GM12878 (cell line): Measurements from ENCODE around the gene COA1. TPM values are rescaled to one million over a fixed set of nuclear protein-coding genes. Genes with fewer than 3 reads are reported as not detected.

Source experiments
- ATAC-seq: fragments of 200-7000 bp; cut with Tn5 transposase; 3 replicates; pipeline ENCODE4 v1.9.1; 2020; ENCODE audit warnings: mild to moderate bottlenecking, moderate library complexity
- BruUV-seq: library from RNA; stranded (reverse); fragments of 400-500 nt; replicated peaks from 2 replicates; lab custom pipeline; 2021; lab: Mats Ljungman, UMichigan
- CTCF ChIA-PET: fragments of 300-600 bp; sonication (Branson Sonifier 250); formaldehyde crosslinking; extraction: SDS; loops from one replicate; lab custom pipeline; 2021; ENCODE audit warnings: inconsistent platforms; lab: Yijun Ruan, JAX
- POLR2A ChIA-PET: fragments of 350-600 bp; formaldehyde crosslinking; extraction: SDS; loops from one replicate; lab custom pipeline; 2021; ENCODE audit warnings: inconsistent platforms; lab: Charles Lee
- RAD21 ChIA-PET: fragments of 300-600 bp; sonication (Branson Sonifier 250); formaldehyde crosslinking; loops from one replicate; lab custom pipeline; 2023; ENCODE audit warnings: antibody characterized with exemption; ENCODE audit not compliant: unreplicated experiment; lab: Charles Lee
- SMC1A ChIA-PET: fragments of 300-600 bp; sonication (Branson Sonifier 250); formaldehyde crosslinking; loops from one replicate; lab custom pipeline; 2023; ENCODE audit not compliant: unreplicated experiment, uncharacterized antibody; lab: Charles Lee
- DNase-seq: peaks from one replicate; pipeline ENCODE4 v3.0.0-alpha.2; 2011; ENCODE audit warnings: low read depth, low spot score
- FAIRE-seq: peaks from 3 replicates; lab custom pipeline; 2011; peaks lifted over from hg19 to GRCh38; lab: Jason Lieb, UNC
- H2AFZ ChIP-seq: 2 replicates; pipeline ENCODE4 v1.6.0; 2011; ENCODE audit warnings: low read depth, low read length, control low read depth; ENCODE audit not compliant: control insufficient read depth
- H3K27ac ChIP-seq: 2 replicates; pipeline ENCODE4 v1.5.1; 2011; ENCODE audit warnings: control low read depth; ENCODE audit not compliant: control insufficient read depth, insufficient read depth
- H3K27me3 ChIP-seq, 2 experiments: replicated peaks in 1 of 2; 2 replicates each; pipeline versions ENCODE4 v1.6.0 to v1.6.1; 2011; ENCODE audit warnings: low read length in 1 of 2; ENCODE audit not compliant: control insufficient read depth in 2 of 2, insufficient read depth in 2 of 2
- H3K36me3 ChIP-seq, 2 experiments: 2 replicates each; pipeline ENCODE4 v1.5.1; 2011; ENCODE audit warnings: low read length in 1 of 2; ENCODE audit not compliant: control insufficient read depth in 2 of 2, insufficient read depth in 2 of 2
- H3K4me1 ChIP-seq: 2 replicates; pipeline ENCODE4 v1.6.1; 2011; ENCODE audit warnings: mild to moderate bottlenecking, low read length, moderate library complexity, mixed read lengths; ENCODE audit not compliant: control insufficient read depth, insufficient read depth
- H3K4me2 ChIP-seq: 2 replicates; pipeline ENCODE4 v1.6.0; 2011; ENCODE audit warnings: control low read depth; ENCODE audit not compliant: control insufficient read depth, insufficient read depth
- H3K4me3 ChIP-seq: fragments of 200-600 bp; sonication (generic); 2 replicates; pipeline ENCODE4 v1.5.1; 2016
- H3K79me2 ChIP-seq: 2 replicates; pipeline ENCODE4 v1.6.0; 2011; ENCODE audit warnings: low read length; ENCODE audit not compliant: control insufficient read depth, insufficient read depth
- H3K9ac ChIP-seq: 2 replicates; pipeline ENCODE4 v1.8.0; 2011; ENCODE audit warnings: low read length, control low read depth, mixed read lengths; ENCODE audit not compliant: control insufficient read depth, insufficient read depth
- H3K9me3 ChIP-seq: replicated peaks from 3 replicates; pipeline ENCODE4 v1.5.1; 2011; ENCODE audit warnings: mild to moderate bottlenecking, low read length; ENCODE audit not compliant: control insufficient read depth, insufficient read depth
- H4K20me1 ChIP-seq: 2 replicates; pipeline ENCODE4 v1.6.0; 2011; ENCODE audit not compliant: control insufficient read depth, insufficient read depth
- BACH1 ChIP-seq: fragments of 450-650 bp; IDR thresholded peaks from 2 replicates; pipeline ENCODE4 v1.6.1; 2017; ENCODE audit warnings: mild to moderate bottlenecking, borderline replicate concordance
- CBX3 ChIP-seq: fragments of 200-600 bp; sonication (generic); IDR thresholded peaks from 2 replicates; pipeline ENCODE4 v1.6.1; 2016; ENCODE audit warnings: low read depth, borderline replicate concordance
- CTCF ChIP-seq, 3 experiments: IDR thresholded peaks in 2 of 3; conservative IDR thresholded peaks in 1 of 3; 2 replicates each; pipeline ENCODE4 v1.5.1; 2011; ENCODE audit warnings: low read depth in 3 of 3, low read length in 3 of 3, mild to moderate bottlenecking in 3 of 3, control low read depth in 2 of 3, moderate library complexity in 2 of 3, inconsistent platforms in 1 of 3, mixed read lengths in 1 of 3; ENCODE audit not compliant: control insufficient read depth in 2 of 3, insufficient read depth in 1 of 3; ENCODE audit errors: extremely low read depth in 1 of 3
- IRF3 ChIP-seq: fragments of 450-650 bp; IDR thresholded peaks from 2 replicates; pipeline ENCODE4 v1.6.1; 2014; ENCODE audit warnings: mild to moderate bottlenecking
- LARP7 ChIP-seq: fragments of 450-650 bp; IDR thresholded peaks from 2 replicates; pipeline ENCODE4 v1.6.1; 2017; ENCODE audit warnings: mild to moderate bottlenecking
- MAX ChIP-seq: IDR thresholded peaks from 2 replicates; pipeline ENCODE4 v1.6.1; 2012; ENCODE audit warnings: low read depth, low read length, improper control_type of control experiment
- MYB ChIP-seq: fragments of 150-350 bp; IDR thresholded peaks from 2 replicates; pipeline ENCODE4 v1.6.1; 2014; ENCODE audit warnings: mild to moderate bottlenecking, low read depth, low read length, borderline replicate concordance
- NKRF ChIP-seq: fragments of 450-650 bp; conservative IDR thresholded peaks from 2 replicates; pipeline ENCODE4 v1.6.1; 2017; ENCODE audit warnings: mild to moderate bottlenecking, moderate library complexity
- PAX5 ChIP-seq: IDR thresholded peaks from 2 replicates; pipeline ENCODE4 v1.6.1; 2011; ENCODE audit warnings: low read depth, low read length, borderline replicate concordance
- POLR2AphosphoS2 ChIP-seq: IDR thresholded peaks from 2 replicates; pipeline ENCODE4 v1.6.1; 2011; ENCODE audit warnings: low read depth, mild to moderate bottlenecking, low read length, improper control_type of control experiment, moderate library complexity
- POLR2AphosphoS5 ChIP-seq: IDR thresholded peaks from 2 replicates; pipeline ENCODE4 v1.6.1; 2011; ENCODE audit warnings: mild to moderate bottlenecking, low read length, inconsistent platforms
- POU2F2 ChIP-seq: IDR thresholded peaks from 3 replicates; pipeline ENCODE4 v1.6.1; 2011; ENCODE audit warnings: low read depth, mild to moderate bottlenecking, low read length, borderline replicate concordance
- RUNX3 ChIP-seq: IDR thresholded peaks from 2 replicates; pipeline ENCODE4 v1.6.1; 2012; ENCODE audit warnings: low read length, inconsistent platforms
- TAF1 ChIP-seq: IDR thresholded peaks from 2 replicates; pipeline ENCODE4 v1.6.1; 2011; ENCODE audit warnings: mild to moderate bottlenecking, low read depth, low read length, borderline replicate concordance
- YBX1 ChIP-seq: fragments of 450-650 bp; IDR thresholded peaks from 2 replicates; pipeline ENCODE4 v1.6.1; 2016; ENCODE audit warnings: antibody characterized with exemption
- ZNF384 ChIP-seq: IDR thresholded peaks from 2 replicates; pipeline ENCODE4 v1.6.1; 2012; ENCODE audit warnings: low read depth, mild to moderate bottlenecking, low read length, improper control_type of control experiment, borderline replicate concordance
- ZNF622 ChIP-seq: fragments of 450-650 bp; IDR thresholded peaks from 2 replicates; pipeline ENCODE4 v1.6.1; 2017; ENCODE audit warnings: mild to moderate bottlenecking, inconsistent platforms
- WGBS: methylation state at CpG from one replicate; pipeline ENCODE4 v1.1.6; 2016; ENCODE audit warnings: low lambda C conversion rate; ENCODE audit not compliant: insufficient replicate concordance, insufficient coverage; ENCODE audit errors: missing lambda C conversion rate; 5-methylcytosine and 5-hydroxymethylcytosine counted together
- in situ Hi-C: fragments of 300-500 bp; cut with MboI; formaldehyde crosslinking; loops from 9 replicates; pipeline ENCODE4 v1.14.3; 2018; ENCODE audit warnings: mixed read lengths
- intact Hi-C: fragments of 100-400 bp; cut with micrococcal nuclease; formaldehyde crosslinking; loops from one replicate; pipeline ENCODE4 v1.14.2; 2022; ENCODE audit not compliant: unreplicated experiment
- polyA plus RNA-seq, 11 experiments: library from polyadenylated mRNA; depleted of rRNA in 4 of 11; unstranded in 6 of 11; stranded (reverse) in 5 of 11; fragments of >200 nt; fragmentation: Nextera tagmentation in 4 of 11; fragmentation: Illumina TruSeq in 1 of 11; extraction: Ambion mirVana in 4 of 11; extraction: Trizol in 1 of 11; gene quantifications; 1 replicate in 1 of 11; 2 replicates in 10 of 11; pipeline versions ENCODE4 v1.2.1 to v1.2.3, GENCODE V29; 2011 to 2016; ENCODE audit warnings: inconsistent platforms in 2 of 11, missing spikeins in 2 of 11, low read depth in 1 of 11
- total RNA-seq, 4 experiments: library from RNA; depleted of rRNA in 3 of 4; stranded (reverse); fragments of >200 nt in 3 of 4; fragmentation: Illumina TruSeq in 1 of 4; extraction: Trizol in 1 of 4; gene quantifications; 2 replicates each; pipeline versions ENCODE4 v1.2.1 to v1.2.3, GENCODE V29; 2013 to 2021

The COA1 gene
- total and polyA plus RNA-seq, 10 of the 15 experiments (the other 5 are each of a cell fraction or from before 2014, with no cell fraction given): 83.1 to 258 (median 111) TPM

GRCh38 chr7:43679210-43680068 is 49.9 kb downstream of the COA1 start:
- DNase-seq (peak; percentile 48), ATAC-seq (peak; percentile 71), FAIRE-seq (peak; percentile 23)
- Histone ChIP-seq H2AFZ (no peak overlapping the region), H3K9me3 (peaks cover 12% of the 10 kb centered on the region), H3K79me2 (peaks cover 74% of the 10 kb centered on the region), H3K27ac (peak overlapping the region; percentile 80), H3K4me1 (peaks cover 11% of the 10 kb centered on the region), H4K20me1 (no peaks in the 10 kb centered on the region), H3K9ac (peak overlapping the region; percentile 30), H3K4me2 (peak overlapping the region; percentile 41; the same call in 1 of the 2 replicates), H3K4me3 (no peak overlapping the region), H3K36me3 (no peaks in the 10 kb centered on the region; a peak in 1 of 4 replicates), H3K27me3 (no peaks in the 10 kb centered on the region)
- ChIA-PET SMC1A (interaction anchor here (0.6 to 2.1 kb wide), 11 partner anchors 14 to 130 kb away, joined by 3 to 6 read pairs (median 3); no protein-coding TSS in a partner anchor), CTCF (interaction anchor here (1.1 to 2.7 kb wide), 4 partner anchors 14 to 97 kb away, joined by 3 to 12 read pairs (median 5); partner anchors contain the start of gene STK17A), RAD21 (interaction anchor here (0.6 to 2.2 kb wide), 13 partner anchors 13 to 208 kb away, joined by 3 to 13 read pairs (median 4); partner anchors contain the start of gene STK17A), POLR2A (interaction anchor here (0.6 to 1.5 kb wide), 4 partner anchors 9 to 97 kb away, joined by 3 to 15 read pairs (median 3); partner anchors contain the start of gene STK17A)
- no TSS peak for BruUV-seq
- in situ Hi-C loops: no loop called here
- WGBS: 60% methylated on average over 2 of the region's 4 CpGs
- intact Hi-C loops: loop anchor here (2.0 kb wide), 1 partner anchor 31 kb away; no protein-coding TSS in a partner anchor
- TF ChIP-seq POU2F2: no peak
- no peak for TF ChIP-seq MAX
- no peak for TF ChIP-seq PAX5
- no peak for TF ChIP-seq LARP7
- TF ChIP-seq NKRF: no peak
- no peak for TF ChIP-seq POLR2AphosphoS2
- peak; percentile 79 for TF ChIP-seq RUNX3
- no peak for TF ChIP-seq BACH1
- no peak for TF ChIP-seq CTCF (IDR thresholded peaks at IDR 0.05 in 2 of 3, conservative IDR thresholded peaks at IDR 0.05 in 1 of 3; ENCODE audit: control insufficient read depth in 2 of 3, extremely low read depth in 1 of 3, insufficient read depth in 1 of 3, low read depth in 3 of 3, low read length in 3 of 3)
- TF ChIP-seq ZNF622: no peak
- no peak for TF ChIP-seq IRF3
- TF ChIP-seq MYB: no peak
- TF ChIP-seq ZNF384: 0 out of 2 replicates have a peak, but pooled peaks have one; percentile 25
- TF ChIP-seq TAF1: no peak
- no peak for TF ChIP-seq POLR2AphosphoS5
- TF ChIP-seq CBX3: no peak
- no peak for TF ChIP-seq YBX1
